Suprapubic skin (tissue), 4 donors: ENCODE data around the gene ZNF268. TPM values are rescaled to one million over a fixed set of nuclear protein-coding genes. Genes with fewer than 3 reads are reported as not detected.

ENCODE experiments used
- DNase-seq, 2 donors: peaks; one replicate each; pipeline ENCODE4 v3.0.0-alpha.2; 2019; ENCODE audit warnings: low spot score in 2 of 2
- H3K27ac ChIP-seq: fragments of 200-600 bp; sonication (generic); one replicate; pipeline ENCODE4 v1.5.1; 2019
- H3K27me3 ChIP-seq: fragments of 200-600 bp; sonication (generic); one replicate; pipeline ENCODE4 v1.5.1; 2019
- H3K36me3 ChIP-seq: fragments of 200-600 bp; sonication (generic); one replicate; pipeline ENCODE4 v1.5.1; 2019
- H3K4me1 ChIP-seq: fragments of 200-600 bp; sonication (generic); one replicate; pipeline ENCODE4 v1.5.1; 2019
- H3K4me3 ChIP-seq: fragments of 200-600 bp; sonication (generic); one replicate; pipeline ENCODE4 v1.5.1; 2019; ENCODE audit warnings: mild to moderate bottlenecking
- H3K9me3 ChIP-seq: fragments of 200-600 bp; sonication (generic); one replicate; pipeline ENCODE4 v1.5.1; 2019
- EP300 ChIP-seq: sonication (generic); formaldehyde crosslinking; IDR thresholded peaks from one replicate; pipeline ENCODE4 v1.6.1; 2017; ENCODE audit warnings: antibody characterized with exemption
- POLR2A ChIP-seq, 2 donors: fragments of 450-650 bp; IDR thresholded peaks; one replicate each; pipeline ENCODE4 v1.6.1; 2017; ENCODE audit warnings: antibody characterized with exemption in 2 of 2, mild to moderate bottlenecking in 2 of 2, moderate library complexity in 2 of 2
- POLR2AphosphoS5 ChIP-seq, 3 donors: sonication (generic); formaldehyde crosslinking; IDR thresholded peaks; one replicate each; pipeline ENCODE4 v1.6.1; 2017; ENCODE audit warnings: antibody characterized with exemption in 3 of 3
- WGBS: methylation state at CpG from one replicate; pipeline ENCODE4 v1.1.5; 2018; 5-methylcytosine and 5-hydroxymethylcytosine counted together
- total RNA-seq, 4 donors: library from RNA; depleted of rRNA; stranded (reverse); fragments of >200 nt; gene quantifications; one replicate each; pipeline ENCODE4 v1.1.0, GENCODE V29; 2016
- TF ChIP-seq, protein P1 (sequence below), 2 donors: fragments of 200-600 bp in 1 of 2; fragments of 450-650 bp in 1 of 2; sonication (generic) in 1 of 2; IDR thresholded peaks; one replicate each; pipeline ENCODE4 v1.5.1; 2016 to 2019; ENCODE audit warnings: antibody characterized with exemption in 2 of 2, mild to moderate bottlenecking in 1 of 2, moderate library complexity in 1 of 2

The ZNF268 gene
- total RNA-seq, 4 donors from 2014 or later = 8.8 to 11.1 (median 11.0) TPM

DNA sequence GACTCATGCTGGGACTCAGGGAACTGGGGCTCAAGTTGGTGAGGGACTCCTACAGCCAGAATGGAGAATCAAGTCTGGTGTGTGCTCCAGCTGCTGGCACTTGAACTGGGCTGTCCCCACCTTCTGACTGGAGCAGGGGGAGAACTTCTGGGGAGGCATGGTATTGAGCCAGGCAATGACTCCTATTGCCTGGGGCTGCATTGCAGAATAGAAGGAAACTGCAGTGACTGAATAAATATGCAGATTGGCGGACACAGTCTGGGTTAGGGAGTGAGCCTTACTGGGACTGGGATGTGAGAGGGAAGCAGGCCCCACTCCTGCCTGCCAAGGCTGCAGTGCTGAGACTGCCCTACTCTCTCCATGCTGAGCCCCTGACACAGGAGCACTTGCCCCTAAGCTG is 8.8 kb upstream of the ZNF268 start:
- H3K27ac ChIP-seq = no peak overlapping the region
- peaks cover 29% of the 10 kb centered on the region for H3K9me3 ChIP-seq
- WGBS = 100% methylated on average over 1 of the region's 1 CpG
- DNase-seq = no peak
- no peak overlapping the region for H3K4me3 ChIP-seq
- no peaks in the 10 kb centered on the region for H3K36me3 ChIP-seq
- TF ChIP-seq EP300 = no peak
- no peak for TF ChIP-seq POLR2A (IDR thresholded peaks at IDR 0.05)
- TF ChIP-seq, protein P1, sequence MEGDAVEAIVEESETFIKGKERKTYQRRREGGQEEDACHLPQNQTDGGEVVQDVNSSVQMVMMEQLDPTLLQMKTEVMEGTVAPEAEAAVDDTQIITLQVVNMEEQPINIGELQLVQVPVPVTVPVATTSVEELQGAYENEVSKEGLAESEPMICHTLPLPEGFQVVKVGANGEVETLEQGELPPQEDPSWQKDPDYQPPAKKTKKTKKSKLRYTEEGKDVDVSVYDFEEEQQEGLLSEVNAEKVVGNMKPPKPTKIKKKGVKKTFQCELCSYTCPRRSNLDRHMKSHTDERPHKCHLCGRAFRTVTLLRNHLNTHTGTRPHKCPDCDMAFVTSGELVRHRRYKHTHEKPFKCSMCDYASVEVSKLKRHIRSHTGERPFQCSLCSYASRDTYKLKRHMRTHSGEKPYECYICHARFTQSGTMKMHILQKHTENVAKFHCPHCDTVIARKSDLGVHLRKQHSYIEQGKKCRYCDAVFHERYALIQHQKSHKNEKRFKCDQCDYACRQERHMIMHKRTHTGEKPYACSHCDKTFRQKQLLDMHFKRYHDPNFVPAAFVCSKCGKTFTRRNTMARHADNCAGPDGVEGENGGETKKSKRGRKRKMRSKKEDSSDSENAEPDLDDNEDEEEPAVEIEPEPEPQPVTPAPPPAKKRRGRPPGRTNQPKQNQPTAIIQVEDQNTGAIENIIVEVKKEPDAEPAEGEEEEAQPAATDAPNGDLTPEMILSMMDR (IDR thresholded peaks at IDR 0.05) = no peak
- no peak for TF ChIP-seq POLR2AphosphoS5 (IDR thresholded peaks at IDR 0.05)
- H3K27me3 ChIP-seq = no peaks in the 10 kb centered on the region
- H3K4me1 ChIP-seq = no peaks in the 10 kb centered on the region

DNA sequence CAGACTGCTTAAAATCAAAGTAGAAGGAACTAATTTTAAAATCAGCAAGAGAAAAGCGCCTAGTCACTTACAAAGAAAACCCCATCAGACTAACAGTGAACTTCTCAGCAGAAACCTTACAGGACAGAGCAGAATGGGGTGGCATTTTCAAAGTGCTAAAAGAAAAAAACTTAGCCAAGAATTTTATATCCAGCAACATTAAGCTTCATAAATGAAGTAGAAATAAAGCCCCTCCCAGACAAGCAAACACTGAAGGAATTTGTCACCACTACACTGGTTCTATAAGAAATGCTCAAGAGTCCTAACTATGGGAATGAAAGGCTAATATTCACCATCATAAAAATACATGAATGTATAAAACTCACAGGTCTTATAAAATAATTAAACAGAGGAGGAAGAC is 6.4 kb upstream of the ZNF268 start:
- peaks cover 23% of the 10 kb centered on the region for H3K9me3 ChIP-seq
- TF ChIP-seq EP300 = no peak
- no peak for TF ChIP-seq POLR2AphosphoS5 (IDR thresholded peaks at IDR 0.05)
- TF ChIP-seq POLR2A (IDR thresholded peaks at IDR 0.05) = no peak
- TF ChIP-seq, protein P1 (IDR thresholded peaks at IDR 0.05) = no peak
- 58% methylated on average over 1 of the region's 1 CpG for WGBS

GRCh38 chr12:133180669-133181068 is 626 bp upstream of the ZNF268 start:
- Histone ChIP-seq H3K9me3 (peaks cover 24% of the 10 kb centered on the region), H3K27me3 (no peaks in the 10 kb centered on the region), H3K36me3 (peaks cover 32% of the 10 kb centered on the region), H3K4me1 (peaks cover 9% of the 10 kb centered on the region), H3K27ac (no peak overlapping the region), H3K4me3 (no peak overlapping the region)
- TF ChIP-seq POLR2AphosphoS5 (IDR thresholded peaks at IDR 0.05) (no peak), EP300 (no peak)
- DNase-seq = no peak
- WGBS = 96% methylated on average over 8 of the region's 8 CpGs

More for the DNA sequence above, 6.4 kb upstream of the ZNF268 start:
- Histone ChIP-seq H3K4me1 (no peaks in the 10 kb centered on the region), H3K36me3 (no peaks in the 10 kb centered on the region), H3K27me3 (no peaks in the 10 kb centered on the region), H3K4me3 (no peak overlapping the region), H3K27ac (no peak overlapping the region)
- no peak for DNase-seq

GRCh38 chr12:133190176-133190575 is 8.9 kb downstream of the ZNF268 start:
- no peaks in the 10 kb centered on the region for H3K4me1 ChIP-seq
- H3K27me3 ChIP-seq = no peaks in the 10 kb centered on the region
- TF ChIP-seq POLR2A (IDR thresholded peaks at IDR 0.05) = no peak
- no peak overlapping the region for H3K27ac ChIP-seq
- WGBS = 97% methylated on average over 2 of the region's 2 CpGs
- H3K9me3 ChIP-seq = peaks cover 87% of the 10 kb centered on the region
- H3K4me3 ChIP-seq = no peak overlapping the region
- H3K36me3 ChIP-seq = peaks cover 100% of the 10 kb centered on the region
- no peak for DNase-seq

DNA sequence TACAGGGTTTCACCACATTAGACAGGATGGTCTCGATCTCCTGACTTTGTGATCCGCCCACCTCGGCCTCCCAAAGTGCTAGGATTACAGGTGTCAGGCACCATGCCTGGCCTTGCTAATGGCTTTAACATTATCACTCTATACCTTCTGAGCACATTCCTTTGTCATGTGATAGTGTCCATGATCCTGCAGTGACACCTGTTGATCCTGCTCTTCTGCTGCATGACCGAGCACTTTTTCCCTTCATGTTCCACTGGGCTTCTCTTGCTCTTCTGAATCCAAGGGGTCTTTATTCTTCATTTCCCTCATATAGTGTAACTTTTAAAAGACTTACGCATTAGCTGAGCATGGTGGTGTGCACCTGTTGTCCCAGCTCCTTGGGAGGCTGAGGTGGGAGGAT is 11.6 kb downstream of the ZNF268 start:
- H3K27me3 ChIP-seq = no peaks in the 10 kb centered on the region
- TF ChIP-seq, protein P1 (IDR thresholded peaks at IDR 0.05) = no peak
- no peak for TF ChIP-seq EP300
- no peak for TF ChIP-seq POLR2A (IDR thresholded peaks at IDR 0.05)
- TF ChIP-seq POLR2AphosphoS5 (IDR thresholded peaks at IDR 0.05) = no peak
- H3K27ac ChIP-seq = no peak overlapping the region
- H3K4me3 ChIP-seq = no peak overlapping the region
- over 99% methylated on average over 5 of the region's 5 CpGs for WGBS
- peaks cover 72% of the 10 kb centered on the region for H3K9me3 ChIP-seq
- no peaks in the 10 kb centered on the region for H3K4me1 ChIP-seq
- DNase-seq = no peak
- peaks cover 92% of the 10 kb centered on the region for H3K36me3 ChIP-seq

- Histone ChIP-seq H3K4me3 (no peak overlapping the region), H3K36me3 (peaks cover 37% of the 10 kb centered on the region), H3K9me3 (peaks cover 61% of the 10 kb centered on the region), H3K27me3 (no peaks in the 10 kb centered on the region), H3K27ac (no peak overlapping the region), H3K4me1 (no peaks in the 10 kb centered on the region)
- no peak for TF ChIP-seq EP300
- no peak for DNase-seq
- 94% methylated on average over 2 of the region's 2 CpGs for WGBS
Observed at GRCh38 chr12:133201888-133202287, 20.6 kb downstream of the ZNF268 start.
